ENCODE data around the gene SLC44A3.

GRCh38 chr1:94898491-94899385, 78.6 kb downstream of the SLC44A3 start:
- no peak for TF ChIP-seq CTCF (IDR thresholded peaks at IDR 0.05; ENCODE audit: low read length)
- TF ChIP-seq EZH2 (optimal IDR thresholded peaks at IDR 0.05; ENCODE audit: low read depth, low read length) = no peak
